ENCODE data around the gene SH2B3. TPM values are rescaled to one million over a fixed set of nuclear protein-coding genes. Genes with fewer than 3 reads are reported as not detected.
A peak's percentile ranks its signal among the peaks of the same experiment; 100 is the strongest.

The SH2B3 gene
- total and polyA plus RNA-seq, 2 donors (not counting 3 experiments of a cell fraction or from before 2014, with no cell fraction given) = 63.1 to 97.9 TPM

- intact Hi-C loops (cut with micrococcal nuclease) = no loop called here
- H3K27ac ChIP-seq (ENCODE audit: insufficient read depth, low read depth, low read length) = no peak overlapping the region
These were observed 62.1 kb downstream of the SH2B3 start for GRCh38 chr12:111467857-111468241.

More at GRCh38 chr12:111467857-111468241, 62.1 kb downstream of the SH2B3 start:
- Histone ChIP-seq H3K4me1 (ENCODE audit: control insufficient read depth, extremely low read depth, insufficient read depth, low read length) (peaks cover 3% of the 10 kb centered on the region), H3K4me2 (ENCODE audit: insufficient read depth, low read length) (no peak overlapping the region), H3K4me3 (replicated peaks in 1 of 3; ENCODE audit: insufficient read depth in 1 of 3, low read depth in 1 of 3, low read length in 3 of 3) (no peak overlapping the region), H3K36me3 (ENCODE audit: control insufficient read depth in 2 of 2, extremely low read depth in 1 of 2, insufficient read depth in 2 of 2, low read length in 2 of 2) (peaks cover 0 to 13% of the 10 kb centered on the region in 2 experiments), H3K9me3 (replicated peaks; ENCODE audit: control insufficient read depth, insufficient read depth, low read length) (no peaks in the 10 kb centered on the region), H4K20me1 (replicated peaks; ENCODE audit: control insufficient read depth, extremely low read depth, insufficient read depth, low read length) (no peaks in the 10 kb centered on the region), H3K9me1 (replicated peaks; ENCODE audit: control insufficient read depth, extremely low read depth, insufficient read depth, low read length) (no peaks in the 10 kb centered on the region), H2AFZ (ENCODE audit: low read depth, low read length) (no peak overlapping the region), H3K27me3 (ENCODE audit: control insufficient read depth in 2 of 2, insufficient read depth in 2 of 2, low read length in 2 of 2) (no peaks in the 10 kb centered on the region), H3K9ac (replicated peaks; ENCODE audit: extremely low read depth, insufficient read depth, low read length) (no peak overlapping the region), H3K79me2 (ENCODE audit: control insufficient read depth, insufficient read depth, low read length) (no peaks in the 10 kb centered on the region)
- dilution Hi-C loops (cut with MboI; ENCODE audit: extremely low pct_ligation_motif_present, low sequenced_read_pairs) = no loop called here
- no TSS peak for BruUV-seq (replicated peaks)
- POLR2A ChIA-PET = interaction anchor here (0.7 kb wide), 1 partner anchor 88 kb away, joined by 5 read pairs; no protein-coding TSS in a partner anchor
- TF ChIP-seq POLR2A (IDR thresholded peaks at IDR 0.05; ENCODE audit: low read depth, low read length) (no peak), POLR2AphosphoS5 (IDR thresholded peaks at IDR 0.05; ENCODE audit: insufficient read depth, low read depth, low read length) (no peak), FOS (IDR thresholded peaks at IDR 0.05; ENCODE audit: borderline replicate concordance, insufficient read depth, low read length) (no peak), EZH2 (IDR thresholded peaks at IDR 0.05; ENCODE audit: borderline replicate concordance, low read depth, low read length, severe bottlenecking) (no peak), MYC (IDR thresholded peaks at IDR 0.05; ENCODE audit: low read depth, low read length) (no peak), JUN (IDR thresholded peaks at IDR 0.05; ENCODE audit: borderline replicate concordance, insufficient read depth, insufficient read length, low read depth) (no peak), MAX (IDR thresholded peaks at IDR 0.05; ENCODE audit: insufficient read depth, insufficient read length) (no peak), GATA2 (IDR thresholded peaks at IDR 0.05; ENCODE audit: insufficient read depth, insufficient read length, low read depth, low read length) (no peak), CTCF (IDR thresholded peaks at IDR 0.05; ENCODE audit: extremely low read depth in 1 of 2, insufficient read depth in 1 of 2, low read depth in 1 of 2, low read length in 2 of 2) (no peak)
- FAIRE-seq (no peak), DNase-seq (ENCODE audit: low read depth, low spot score) (peak; percentile 55)
- CTCF ChIA-PET = interaction anchor here (1.2 kb wide), 1 partner anchor 16 kb away, joined by 3 read pairs; no protein-coding TSS in a partner anchor

All from endothelial cell of umbilical vein (primary cell).